B cell (primary cell): ENCODE data around the gene ACSS1. TPM values are rescaled to one million over a fixed set of nuclear protein-coding genes. Genes with fewer than 3 reads are reported as not detected.
A peak's percentile ranks its signal among the peaks of the same experiment; 100 is the strongest.

Source experiments
- ATAC-seq: fragments of 200-7000 bp; cut with Tn5 transposase; one replicate; pipeline ENCODE4 v1.10.0; 2021; ENCODE audit warnings: low read depth, mild to moderate bottlenecking, moderate number of reproducible peaks, moderate library complexity
- CTCF ChIA-PET: fragments of 350-600 bp; sonication (Branson Sonifier 250); formaldehyde crosslinking; loops from one replicate; lab custom pipeline; 2021; ENCODE audit warnings: antibody characterized with exemption, inconsistent platforms; lab: Charles Lee
- POLR2A ChIA-PET: fragments of 350-600 bp; sonication (Branson Sonifier 250); formaldehyde crosslinking; loops from one replicate; lab custom pipeline; 2021; ENCODE audit warnings: antibody characterized with exemption; lab: Charles Lee
- DNase-seq: peaks from one replicate; pipeline ENCODE4 v3.0.0; 2013
- H2AFZ ChIP-seq: 2 replicates; pipeline ENCODE4 v1.6.1; 2012; ENCODE audit warnings: mild to moderate bottlenecking, low read depth, low read length; ENCODE audit not compliant: insufficient read depth, poor library complexity, severe bottlenecking
- H3K27ac ChIP-seq, 2 donors: 1 replicate in 1 of 2; 2 replicates in 1 of 2; pipeline ENCODE4 v1.5.1; 2012 to 2013; ENCODE audit warnings: low read length in 2 of 2, mild to moderate bottlenecking in 2 of 2, moderate library complexity in 1 of 2
- H3K27me3 ChIP-seq, 4 experiments: fragments of 200-600 bp in 1 of 4; sonication (generic) in 1 of 4; replicated peaks in 1 of 4; 1 replicate in 2 of 4; 2 replicates in 2 of 4; pipeline versions ENCODE4 v1.6.1 to v1.7.0; 2013 to 2016; ENCODE audit warnings: low read length in 3 of 4, mild to moderate bottlenecking in 2 of 4, mixed read lengths in 1 of 4, moderate library complexity in 1 of 4; ENCODE audit not compliant: insufficient read depth in 4 of 4, control insufficient read depth in 3 of 4; ENCODE audit errors: control extremely low read depth in 1 of 4
- H3K36me3 ChIP-seq, 2 experiments: replicated peaks in 1 of 2; 1 replicate in 1 of 2; 2 replicates in 1 of 2; pipeline versions ENCODE4 v1.6.1 to v1.7.1; 2013; ENCODE audit warnings: low read length in 1 of 2; ENCODE audit not compliant: insufficient read depth in 2 of 2, control insufficient read depth in 1 of 2; ENCODE audit errors: control extremely low read depth in 1 of 2, extremely low read depth in 1 of 2
- H3K4me1 ChIP-seq, 2 donors: fragments of 200-600 bp in 1 of 2; sonication (generic) in 1 of 2; 1 replicate in 1 of 2; 2 replicates in 1 of 2; pipeline versions ENCODE4 v1.5.1 to v1.6.1; 2013 to 2017; ENCODE audit warnings: low read length in 2 of 2; ENCODE audit not compliant: control insufficient read depth in 2 of 2, insufficient read depth in 2 of 2
- H3K4me2 ChIP-seq: replicated peaks from 2 replicates; pipeline ENCODE3; 2012; ENCODE audit warnings: mild to moderate bottlenecking, low read depth, low read length; ENCODE audit not compliant: poor library complexity, severe bottlenecking
- H3K4me3 ChIP-seq, 5 experiments: fragments of 200-600 bp in 1 of 5; sonication (generic) in 1 of 5; 1 replicate in 3 of 5; 2 replicates in 2 of 5; pipeline versions ENCODE4 v1.5.1 to v1.7.0; 2011 to 2016; ENCODE audit warnings: low read length in 4 of 5, mild to moderate bottlenecking in 4 of 5, low read depth in 2 of 5, control low read depth in 1 of 5, moderate library complexity in 1 of 5; ENCODE audit not compliant: insufficient read depth in 1 of 5; ENCODE audit errors: control extremely low read depth in 1 of 5, extremely low read depth in 1 of 5
- H3K79me2 ChIP-seq: fragments of 200-600 bp; sonication (generic); one replicate; pipeline ENCODE4 v1.6.0; 2016; ENCODE audit warnings: low read length; ENCODE audit not compliant: control insufficient read depth, insufficient read depth
- H3K9ac ChIP-seq: fragments of 200-600 bp; sonication (generic); 2 replicates; pipeline ENCODE4 v1.6.1; 2017; ENCODE audit warnings: mild to moderate bottlenecking, low read length, moderate library complexity
- H3K9me3 ChIP-seq, 3 donors: one replicate each; pipeline versions ENCODE4 v1.6.1 to v1.7.1; 2013; ENCODE audit warnings: low read length in 2 of 3; ENCODE audit not compliant: control insufficient read depth in 2 of 3, insufficient read depth in 1 of 3; ENCODE audit errors: control extremely low read depth in 1 of 3
- H4K20me1 ChIP-seq: 2 replicates; pipeline ENCODE4 v1.6.0; 2012; ENCODE audit warnings: mild to moderate bottlenecking, low read length; ENCODE audit not compliant: insufficient read depth, control insufficient read depth, poor library complexity, severe bottlenecking
- H3K27ac Mint-ChIP-seq: one replicate; pipeline ENCODE4 v1.8.0; 2021; ENCODE audit warnings: mixed read lengths
- H3K27me3 Mint-ChIP-seq: one replicate; pipeline ENCODE4 v1.8.0; 2021; ENCODE audit warnings: mixed read lengths
- H3K4me1 Mint-ChIP-seq: one replicate; pipeline ENCODE4 v1.8.0; 2021; ENCODE audit warnings: mixed read lengths
- H3K4me3 Mint-ChIP-seq: one replicate; pipeline ENCODE4 v1.8.0; 2021; ENCODE audit warnings: mixed read lengths
- H3K9me3 Mint-ChIP-seq: one replicate; pipeline ENCODE4 v1.8.0; 2022; ENCODE audit warnings: mixed read lengths; ENCODE audit not compliant: insufficient read depth
- CTCF ChIP-seq: fragments of 200-600 bp; IDR thresholded peaks from one replicate; pipeline ENCODE4 v1.8.0; 2022; ENCODE audit warnings: antibody characterized with exemption, mild to moderate bottlenecking
- EZH2 ChIP-seq: IDR thresholded peaks from 2 replicates; pipeline ENCODE4 v1.6.1; 2012; ENCODE audit warnings: borderline replicate concordance, low read depth, mild to moderate bottlenecking, moderate library complexity, low read length; ENCODE audit not compliant: insufficient read depth, poor library complexity, severe bottlenecking
- WGBS: methylation state at CpG from one replicate; pipeline ENCODE4 v1.1.5; 2013; ENCODE audit warnings: missing lambda C conversion rate; ENCODE audit not compliant: insufficient coverage; 5-methylcytosine and 5-hydroxymethylcytosine counted together
- intact Hi-C: fragments of 100-400 bp; cut with micrococcal nuclease; formaldehyde crosslinking; loops from one replicate; pipeline ENCODE4 v1.10.0; 2022
- polyA plus RNA-seq: library from polyadenylated mRNA; depleted of rRNA; stranded (reverse); fragments of >200 nt; gene quantifications from 2 replicates; pipeline ENCODE4 v1.2.3, GENCODE V29; 2012
- total RNA-seq, 2 donors: library from RNA; stranded (reverse); fragments of 120-200 nt in 1 of 2; gene quantifications; 1 replicate in 1 of 2; 2 replicates in 1 of 2; pipeline versions ENCODE4 v1.2.3 to v1.2.4, GENCODE V29; 2013 to 2022

Gene ACSS1
- total and polyA plus RNA-seq, 2 donors (not counting 1 experiment from before 2014, with no cell fraction given), result 82.7 to 95.5 TPM

- intact Hi-C loops, result loop anchor here (5.0 kb wide), 1 partner anchor 157 kb away; the partner anchor contains the start of gene ENTPD6
- Mint-ChIP-seq H3K27me3 (no peaks in the 10 kb centered on the region), H3K9me3 (no peaks in the 10 kb centered on the region), H3K4me1 (peaks cover 80% of the 10 kb centered on the region), H3K27ac (peak overlapping the region; percentile 70), H3K4me3 (no peak overlapping the region)
- whole genome bisulfite sequencing, result 88% methylated on average over 7 of the region's 9 CpGs
- TF ChIP-seq CTCF (no peak), EZH2 (no peak)
- H3K36me3 ChIP-seq, result peaks cover 0 to 23% of the 10 kb centered on the region in 2 experiments
- H3K27ac ChIP-seq, result peak overlapping the region in 1 of 2 donors; percentile 63
- no peaks in the 10 kb centered on the region for H3K27me3 ChIP-seq
- H3K4me2 ChIP-seq, result no peak overlapping the region
- H3K9ac ChIP-seq, result no peak overlapping the region
- H2AFZ ChIP-seq, result no peak overlapping the region
- ChIA-PET CTCF (interaction anchor here (1.0 to 1.6 kb wide), 2 partner anchors 20 to 25 kb away, joined by 4 read pairs; no protein-coding TSS in a partner anchor), POLR2A (no interaction called here)
- peaks cover 78 to 82% of the 10 kb centered on the region in 2 donors for H3K4me1 ChIP-seq
- H3K79me2 ChIP-seq, result peaks cover 76% of the 10 kb centered on the region
- no peak for DNase-seq
- peaks cover 41% of the 10 kb centered on the region for H4K20me1 ChIP-seq
- H3K9me3 ChIP-seq, result no peaks in the 10 kb centered on the region
- H3K4me3 ChIP-seq, result no peak overlapping the region
- no peak for ATAC-seq
These were observed 18.1 kb downstream of the ACSS1 start for GRCh38 chr20:25039697-25040437.

- H3K27ac Mint-ChIP-seq, result peak overlapping the region; percentile 91
- intact Hi-C loops, result loop anchor here (1.0 to 5.0 kb wide), 2 partner anchors 19 to 159 kb away; partner anchors contain the start of gene ENTPD6
These were observed 19.3 kb downstream of the ACSS1 start for GRCh38 chr20:25038591-25039015.

More at GRCh38 chr20:25038591-25039015, 19.3 kb downstream of the ACSS1 start:
- CTCF ChIA-PET, result interaction anchor here (1.0 to 1.6 kb wide), 2 partner anchors 21 to 27 kb away, joined by 4 read pairs; no protein-coding TSS in a partner anchor
- H3K4me1 Mint-ChIP-seq, result peaks cover 69% of the 10 kb centered on the region
- Histone ChIP-seq H3K4me2 (peak overlapping the region; percentile 68), H2AFZ (no peak overlapping the region), H3K27ac (peak overlapping the region in 1 of 2 donors; percentile 63), H3K4me1 (peaks cover 66 to 70% of the 10 kb centered on the region in 2 donors), H3K4me3 (no peak overlapping the region), H3K79me2 (peaks cover 87% of the 10 kb centered on the region), H3K27me3 (no peaks in the 10 kb centered on the region), H3K9ac (no peak overlapping the region), H4K20me1 (peaks cover 49% of the 10 kb centered on the region), H3K9me3 (no peaks in the 10 kb centered on the region), H3K36me3 (peaks cover 0 to 23% of the 10 kb centered on the region in 2 experiments)
- DNase-seq (no peak), ATAC-seq (no peak)
- H3K9me3 Mint-ChIP-seq, result no peaks in the 10 kb centered on the region
- no peak overlapping the region for H3K4me3 Mint-ChIP-seq
- WGBS, result 97% methylated on average over 5 of the region's 6 CpGs
- no peak for TF ChIP-seq CTCF
- TF ChIP-seq EZH2, result no peak
- H3K27me3 Mint-ChIP-seq, result no peaks in the 10 kb centered on the region
- POLR2A ChIA-PET, result interaction anchor here (2.2 kb wide), 1 partner anchor 19 kb away, joined by 20 read pairs; the partner anchor contains the start of gene ACSS1
